ENCODE results near the gene MLH1.

The MLH1 gene

DNA sequence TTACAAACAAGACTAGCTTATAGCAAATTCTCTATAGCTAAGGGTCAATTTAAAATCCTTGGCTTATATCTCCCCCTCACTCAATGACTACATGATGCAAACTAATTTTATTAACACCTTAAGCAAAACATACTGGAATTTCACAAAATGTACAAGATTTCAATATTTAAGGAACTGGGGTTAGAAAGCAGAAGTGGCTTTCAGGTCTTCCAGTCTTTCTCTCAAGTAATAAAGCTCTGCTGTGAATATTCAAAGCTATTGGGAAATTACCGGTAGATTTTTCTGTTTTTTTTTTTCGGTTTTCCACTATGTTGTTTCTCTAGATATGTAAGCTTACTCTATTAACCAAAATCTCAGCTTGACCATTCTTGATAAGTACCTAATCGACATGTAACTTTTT, 4.3 kb upstream of the MLH1 start:
- Histone ChIP-seq H3K36me3 (ENCODE audit: insufficient read depth, low read length) (peaks cover 76% of the 10 kb centered on the region), H3K27ac (ENCODE audit: low read depth, low read length, poor library complexity, severe bottlenecking) (no peak overlapping the region), H3K9me2 (ENCODE audit: low read depth, low read length) (no peaks in the 10 kb centered on the region), H3K9ac (ENCODE audit: low read length) (peak overlapping the region; percentile 77; the same call in 1 of the 2 replicates), H3K4me1 (ENCODE audit: insufficient read depth, low read length, severe bottlenecking) (peaks cover 41% of the 10 kb centered on the region), H3K9me3 (ENCODE audit: low read length) (no peaks in the 10 kb centered on the region), H3F3A (ENCODE audit: insufficient read depth, low read length) (no peaks in the 10 kb centered on the region), H4K20me1 (ENCODE audit: insufficient read depth, low read length) (no peaks in the 10 kb centered on the region), H3K4me2 (ENCODE audit: low read length) (peak overlapping the region; percentile 87), H3K79me2 (ENCODE audit: insufficient read depth, low read length) (peaks cover 46% of the 10 kb centered on the region), H3K4me3 (ENCODE audit: low read depth, low read length, poor library complexity, severe bottlenecking) (peak overlapping the region; percentile 71), H2AFZ (ENCODE audit: low read length) (no peak overlapping the region), H3K27me3 (ENCODE audit: insufficient read depth, low read length) (no peaks in the 10 kb centered on the region)
- TF ChIP-seq, protein P1, sequence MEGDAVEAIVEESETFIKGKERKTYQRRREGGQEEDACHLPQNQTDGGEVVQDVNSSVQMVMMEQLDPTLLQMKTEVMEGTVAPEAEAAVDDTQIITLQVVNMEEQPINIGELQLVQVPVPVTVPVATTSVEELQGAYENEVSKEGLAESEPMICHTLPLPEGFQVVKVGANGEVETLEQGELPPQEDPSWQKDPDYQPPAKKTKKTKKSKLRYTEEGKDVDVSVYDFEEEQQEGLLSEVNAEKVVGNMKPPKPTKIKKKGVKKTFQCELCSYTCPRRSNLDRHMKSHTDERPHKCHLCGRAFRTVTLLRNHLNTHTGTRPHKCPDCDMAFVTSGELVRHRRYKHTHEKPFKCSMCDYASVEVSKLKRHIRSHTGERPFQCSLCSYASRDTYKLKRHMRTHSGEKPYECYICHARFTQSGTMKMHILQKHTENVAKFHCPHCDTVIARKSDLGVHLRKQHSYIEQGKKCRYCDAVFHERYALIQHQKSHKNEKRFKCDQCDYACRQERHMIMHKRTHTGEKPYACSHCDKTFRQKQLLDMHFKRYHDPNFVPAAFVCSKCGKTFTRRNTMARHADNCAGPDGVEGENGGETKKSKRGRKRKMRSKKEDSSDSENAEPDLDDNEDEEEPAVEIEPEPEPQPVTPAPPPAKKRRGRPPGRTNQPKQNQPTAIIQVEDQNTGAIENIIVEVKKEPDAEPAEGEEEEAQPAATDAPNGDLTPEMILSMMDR (IDR thresholded peaks at IDR 0.05; ENCODE audit: low read length) = no peak
- TF ChIP-seq EZH2 (IDR thresholded peaks at IDR 0.05; ENCODE audit: borderline replicate concordance, low read length) = no peak

DNA sequence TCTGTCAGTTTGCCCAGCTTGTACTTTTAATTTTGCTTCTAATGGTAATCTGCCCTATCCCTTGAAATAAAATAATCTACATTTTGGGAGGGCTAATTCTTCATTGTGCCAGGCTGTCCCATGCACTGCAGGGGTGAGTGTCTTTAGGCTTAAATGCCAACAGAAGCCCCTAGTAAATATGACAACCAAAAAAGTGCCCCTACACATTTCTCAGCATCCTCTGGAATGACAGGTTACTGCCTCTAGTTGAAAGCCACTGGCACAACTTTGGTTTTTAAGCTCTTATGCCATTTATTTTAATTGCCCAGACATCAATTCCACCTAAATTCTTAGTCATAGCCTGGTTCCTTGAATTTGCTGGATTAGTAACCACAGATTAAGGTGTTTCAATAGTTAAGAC, 3.8 kb upstream of the MLH1 start:
- Histone ChIP-seq H3K9ac (ENCODE audit: low read length) (peak overlapping the region; percentile 77), H3K79me2 (ENCODE audit: insufficient read depth, low read length) (peaks cover 52% of the 10 kb centered on the region), H3K4me1 (ENCODE audit: insufficient read depth, low read length, severe bottlenecking) (peaks cover 47% of the 10 kb centered on the region), H3K4me3 (ENCODE audit: low read depth, low read length, poor library complexity, severe bottlenecking) (peak overlapping the region; percentile 71), H3K27ac (ENCODE audit: low read depth, low read length, poor library complexity, severe bottlenecking) (no peak overlapping the region), H3F3A (ENCODE audit: insufficient read depth, low read length) (no peaks in the 10 kb centered on the region), H3K36me3 (ENCODE audit: insufficient read depth, low read length) (peaks cover 70% of the 10 kb centered on the region), H2AFZ (ENCODE audit: low read length) (no peak overlapping the region), H4K20me1 (ENCODE audit: insufficient read depth, low read length) (no peaks in the 10 kb centered on the region), H3K9me3 (ENCODE audit: low read length) (no peaks in the 10 kb centered on the region), H3K27me3 (ENCODE audit: insufficient read depth, low read length) (no peaks in the 10 kb centered on the region), H3K4me2 (ENCODE audit: low read length) (peak overlapping the region; percentile 87), H3K9me2 (ENCODE audit: low read depth, low read length) (no peaks in the 10 kb centered on the region)
- TF ChIP-seq, protein P1 (IDR thresholded peaks at IDR 0.05; ENCODE audit: low read length) = no peak
- TF ChIP-seq EZH2 (IDR thresholded peaks at IDR 0.05; ENCODE audit: borderline replicate concordance, low read length) = no peak

GRCh38 chr3:36991147-36991546, 2.2 kb upstream of the MLH1 start:
- Histone ChIP-seq H3K4me2 (ENCODE audit: low read length) (peak overlapping the region; percentile 87), H3K27ac (ENCODE audit: low read depth, low read length, poor library complexity, severe bottlenecking) (no peak overlapping the region), H3K36me3 (ENCODE audit: insufficient read depth, low read length) (peaks cover 63% of the 10 kb centered on the region), H3K79me2 (ENCODE audit: insufficient read depth, low read length) (peaks cover 53% of the 10 kb centered on the region), H3K4me1 (ENCODE audit: insufficient read depth, low read length, severe bottlenecking) (peaks cover 49% of the 10 kb centered on the region), H3K9me2 (ENCODE audit: low read depth, low read length) (no peaks in the 10 kb centered on the region), H3K4me3 (ENCODE audit: low read depth, low read length, poor library complexity, severe bottlenecking) (peak overlapping the region; percentile 71), H3K9me3 (ENCODE audit: low read length) (no peaks in the 10 kb centered on the region), H3F3A (ENCODE audit: insufficient read depth, low read length) (no peaks in the 10 kb centered on the region), H4K20me1 (ENCODE audit: insufficient read depth, low read length) (no peaks in the 10 kb centered on the region), H3K27me3 (ENCODE audit: insufficient read depth, low read length) (no peaks in the 10 kb centered on the region), H2AFZ (ENCODE audit: low read length) (no peak overlapping the region), H3K9ac (ENCODE audit: low read length) (peak overlapping the region; percentile 77)
- no peak for TF ChIP-seq EZH2 (IDR thresholded peaks at IDR 0.05; ENCODE audit: borderline replicate concordance, low read length)
- TF ChIP-seq, protein P1 (IDR thresholded peaks at IDR 0.05; ENCODE audit: low read length) = no peak
